Neural cell (in vitro differentiated cells): ENCODE data around the gene PADI3.

Source experiments
- EP300 ChIP-seq: fragments of 450-650 bp; conservative IDR thresholded peaks from 2 replicates; pipeline ENCODE4 v1.6.1; 2014; ENCODE audit warnings: antibody characterized with exemption, mild to moderate bottlenecking, moderate library complexity; ENCODE audit not compliant: poor library complexity, severe bottlenecking
- EZH2 ChIP-seq: fragments of 200-600, 300-800 bp; shearing (Covaris generic), sonication (generic); IDR thresholded peaks from 2 replicates; pipeline ENCODE4 v1.6.1; 2014; ENCODE audit warnings: antibody characterized with exemption, low read length, borderline replicate concordance, mild to moderate bottlenecking; ENCODE audit not compliant: insufficient read depth, poor library complexity, severe bottlenecking
- POLR2AphosphoS5 ChIP-seq: IDR thresholded peaks from 2 replicates; pipeline ENCODE4 v1.6.1; 2012
- RAD21 ChIP-seq: fragments of 450-650 bp; conservative IDR thresholded peaks from 2 replicates; pipeline ENCODE4 v1.6.1; 2014; ENCODE audit warnings: antibody characterized with exemption, mild to moderate bottlenecking, moderate library complexity
- SMC3 ChIP-seq: fragments of 450-650 bp; conservative IDR thresholded peaks from 2 replicates; pipeline ENCODE4 v1.6.1; 2014; ENCODE audit warnings: antibody characterized with exemption, mild to moderate bottlenecking, moderate library complexity; ENCODE audit not compliant: poor library complexity
- TAF1 ChIP-seq: IDR thresholded peaks from 2 replicates; pipeline ENCODE4 v1.6.1; 2012; ENCODE audit warnings: low read depth
- TF ChIP-seq, protein P1 (sequence below): fragments of 450-650 bp; IDR thresholded peaks from 2 replicates; pipeline ENCODE4 v1.5.1; 2014; ENCODE audit warnings: antibody characterized with exemption, mild to moderate bottlenecking, moderate library complexity; ENCODE audit not compliant: poor library complexity, severe bottlenecking
- TF ChIP-seq, protein P2 (sequence below): IDR thresholded peaks from 2 replicates; pipeline ENCODE4 v1.6.1; 2012; ENCODE audit warnings: borderline replicate concordance

GRCh38 chr1:17264470-17264869 lies 15.6 kb downstream of the PADI3 start:
- TF ChIP-seq, protein P1, sequence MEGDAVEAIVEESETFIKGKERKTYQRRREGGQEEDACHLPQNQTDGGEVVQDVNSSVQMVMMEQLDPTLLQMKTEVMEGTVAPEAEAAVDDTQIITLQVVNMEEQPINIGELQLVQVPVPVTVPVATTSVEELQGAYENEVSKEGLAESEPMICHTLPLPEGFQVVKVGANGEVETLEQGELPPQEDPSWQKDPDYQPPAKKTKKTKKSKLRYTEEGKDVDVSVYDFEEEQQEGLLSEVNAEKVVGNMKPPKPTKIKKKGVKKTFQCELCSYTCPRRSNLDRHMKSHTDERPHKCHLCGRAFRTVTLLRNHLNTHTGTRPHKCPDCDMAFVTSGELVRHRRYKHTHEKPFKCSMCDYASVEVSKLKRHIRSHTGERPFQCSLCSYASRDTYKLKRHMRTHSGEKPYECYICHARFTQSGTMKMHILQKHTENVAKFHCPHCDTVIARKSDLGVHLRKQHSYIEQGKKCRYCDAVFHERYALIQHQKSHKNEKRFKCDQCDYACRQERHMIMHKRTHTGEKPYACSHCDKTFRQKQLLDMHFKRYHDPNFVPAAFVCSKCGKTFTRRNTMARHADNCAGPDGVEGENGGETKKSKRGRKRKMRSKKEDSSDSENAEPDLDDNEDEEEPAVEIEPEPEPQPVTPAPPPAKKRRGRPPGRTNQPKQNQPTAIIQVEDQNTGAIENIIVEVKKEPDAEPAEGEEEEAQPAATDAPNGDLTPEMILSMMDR: no peak
- TF ChIP-seq TAF1 (no peak), EZH2 (no peak), POLR2AphosphoS5 (no peak), RAD21 (no peak), SMC3 (no peak), EP300 (no peak)
- TF ChIP-seq, protein P2, sequence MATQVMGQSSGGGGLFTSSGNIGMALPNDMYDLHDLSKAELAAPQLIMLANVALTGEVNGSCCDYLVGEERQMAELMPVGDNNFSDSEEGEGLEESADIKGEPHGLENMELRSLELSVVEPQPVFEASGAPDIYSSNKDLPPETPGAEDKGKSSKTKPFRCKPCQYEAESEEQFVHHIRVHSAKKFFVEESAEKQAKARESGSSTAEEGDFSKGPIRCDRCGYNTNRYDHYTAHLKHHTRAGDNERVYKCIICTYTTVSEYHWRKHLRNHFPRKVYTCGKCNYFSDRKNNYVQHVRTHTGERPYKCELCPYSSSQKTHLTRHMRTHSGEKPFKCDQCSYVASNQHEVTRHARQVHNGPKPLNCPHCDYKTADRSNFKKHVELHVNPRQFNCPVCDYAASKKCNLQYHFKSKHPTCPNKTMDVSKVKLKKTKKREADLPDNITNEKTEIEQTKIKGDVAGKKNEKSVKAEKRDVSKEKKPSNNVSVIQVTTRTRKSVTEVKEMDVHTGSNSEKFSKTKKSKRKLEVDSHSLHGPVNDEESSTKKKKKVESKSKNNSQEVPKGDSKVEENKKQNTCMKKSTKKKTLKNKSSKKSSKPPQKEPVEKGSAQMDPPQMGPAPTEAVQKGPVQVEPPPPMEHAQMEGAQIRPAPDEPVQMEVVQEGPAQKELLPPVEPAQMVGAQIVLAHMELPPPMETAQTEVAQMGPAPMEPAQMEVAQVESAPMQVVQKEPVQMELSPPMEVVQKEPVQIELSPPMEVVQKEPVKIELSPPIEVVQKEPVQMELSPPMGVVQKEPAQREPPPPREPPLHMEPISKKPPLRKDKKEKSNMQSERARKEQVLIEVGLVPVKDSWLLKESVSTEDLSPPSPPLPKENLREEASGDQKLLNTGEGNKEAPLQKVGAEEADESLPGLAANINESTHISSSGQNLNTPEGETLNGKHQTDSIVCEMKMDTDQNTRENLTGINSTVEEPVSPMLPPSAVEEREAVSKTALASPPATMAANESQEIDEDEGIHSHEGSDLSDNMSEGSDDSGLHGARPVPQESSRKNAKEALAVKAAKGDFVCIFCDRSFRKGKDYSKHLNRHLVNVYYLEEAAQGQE: no peak
